GM19467 (cell line): ENCODE measurements around the gene SFI1.
"Not testable (repeated sequence)": the region's sequence is repeated elsewhere in the genome, so short reads cannot be mapped to it uniquely, and the experiment has no call there.

Experiments
- ATAC-seq: cut with Tn5 transposase; IDR thresholded peaks from one replicate; pipeline ENCODE4 v1.9.1; 2021; ENCODE audit warnings: mild to moderate bottlenecking, moderate library complexity; ENCODE audit not compliant: unreplicated experiment

Gene SFI1

GRCh38 chr22:31540966-31541365 is 44.6 kb downstream of the SFI1 start:
- no peak for ATAC-seq

- ATAC-seq, result no peak
Observed at GRCh38 chr22:31544481-31545480, 48.4 kb downstream of the SFI1 start.

GRCh38 chr22:31550871-31551370 is 54.6 kb downstream of the SFI1 start:
- no peak for ATAC-seq

GRCh38 chr22:31556627-31557203 is 60.4 kb downstream of the SFI1 start:
- ATAC-seq, result no peak

GRCh38 chr22:31558546-31558945 is 62.2 kb downstream of the SFI1 start:
- not testable (repeated sequence) for ATAC-seq

GRCh38 chr22:31561238-31561887 is 65.0 kb downstream of the SFI1 start:
- ATAC-seq, result no peak

GRCh38 chr22:31561970-31562369 is 65.6 kb downstream of the SFI1 start:
- ATAC-seq, result no peak

GRCh38 chr22:31566484-31566883 is 70.1 kb downstream of the SFI1 start:
- no peak for ATAC-seq

GRCh38 chr22:31567196-31567595 is 70.9 kb downstream of the SFI1 start:
- ATAC-seq, result no peak

GRCh38 chr22:31567702-31568101 is 71.4 kb downstream of the SFI1 start:
- ATAC-seq, result no peak

GRCh38 chr22:31569126-31569525 is 72.8 kb downstream of the SFI1 start:
- no peak for ATAC-seq

- ATAC-seq, result no peak
Observed at GRCh38 chr22:31572939-31573338, 76.6 kb downstream of the SFI1 start.

GRCh38 chr22:31574055-31574670 is 77.8 kb downstream of the SFI1 start:
- ATAC-seq, result no peak

- no peak for ATAC-seq
Observed at GRCh38 chr22:31575190-31575589, 78.9 kb downstream of the SFI1 start.

- ATAC-seq, result no peak
Observed at GRCh38 chr22:31577711-31578110, 81.4 kb downstream of the SFI1 start.

- no peak for ATAC-seq
Observed at GRCh38 chr22:31578171-31578570, 81.8 kb downstream of the SFI1 start.

GRCh38 chr22:31579835-31580242 is 83.5 kb downstream of the SFI1 start:
- no peak for ATAC-seq

- ATAC-seq, result no peak
Observed at GRCh38 chr22:31583861-31584485, 87.6 kb downstream of the SFI1 start.

GRCh38 chr22:31584804-31585160 is 88.4 kb downstream of the SFI1 start:
- no peak for ATAC-seq

GRCh38 chr22:31585161-31585859 is 89.0 kb downstream of the SFI1 start:
- ATAC-seq, result no peak
